Measurements from ENCODE around the gene SMYD4.

- TF ChIP-seq EZH2 (IDR thresholded peaks at IDR 0.05; ENCODE audit: borderline replicate concordance, low read depth, low read length, poor library complexity, severe bottlenecking), result no peak
- TF ChIP-seq CTCF (conservative IDR thresholded peaks at IDR 0.05; ENCODE audit: low read depth, low read length), result no peak
Measured at GRCh38 chr17:1745513-1746020, 84.1 kb downstream of the SMYD4 start.
